ENCODE measurements around the gene ARHGEF10L. TPM values are rescaled to one million over a fixed set of nuclear protein-coding genes. Genes with fewer than 3 reads are reported as not detected.

ARHGEF10L gene
- polyA plus RNA-seq, 3 donors, result 19.8 to 71.8 (median 20.8) TPM

- WGBS, 3 donors, result 93 to 98% (median 95%) methylated on average over 3 of the region's 3 CpGs
- H3K27ac ChIP-seq (ENCODE audit: low read depth, low read length), result no peak overlapping the region
These were observed 58.8 kb downstream of the ARHGEF10L start for GRCh38 chr1:17598251-17598650.

GRCh38 chr1:17599291-17599953 lies 59.9 kb downstream of the ARHGEF10L start:
- 88 to 89% (median 89%) methylated on average over 12 of the region's 12 CpGs for WGBS, 3 donors

GRCh38 chr1:17599954-17600300 lies 60.4 kb downstream of the ARHGEF10L start:
- no peak overlapping the region for H3K27ac ChIP-seq (ENCODE audit: low read depth, low read length)
- WGBS, 3 donors, result 58 to 84% (median 71%) methylated on average over 5 of the region's 5 CpGs

More at GRCh38 chr1:17599291-17599953, 59.9 kb downstream of the ARHGEF10L start:
- no peak overlapping the region for H3K27ac ChIP-seq (ENCODE audit: low read depth, low read length)

GRCh38 chr1:17600321-17600720 lies 60.8 kb downstream of the ARHGEF10L start:
- no peak overlapping the region for H3K27ac ChIP-seq (ENCODE audit: low read depth, low read length)

GRCh38 chr1:17601643-17602382 lies 62.3 kb downstream of the ARHGEF10L start:
- WGBS, 3 donors, result 91 to 95% (median 93%) methylated on average over 17 of the region's 17 CpGs
- no peak overlapping the region for H3K27ac ChIP-seq (ENCODE audit: low read depth, low read length)

More at GRCh38 chr1:17600321-17600720, 60.8 kb downstream of the ARHGEF10L start:
- 75 to 81% (median 78%) methylated on average over 6 of the region's 6 CpGs for WGBS, 3 donors

GRCh38 chr1:17603091-17603841 lies 63.8 kb downstream of the ARHGEF10L start:
- 62 to 81% (median 63%) methylated on average over 23 to 26 of the region's 26 CpGs for WGBS, 3 donors
- H3K27ac ChIP-seq (ENCODE audit: low read depth, low read length), result no peak overlapping the region

GRCh38 chr1:17605582-17606344 lies 66.3 kb downstream of the ARHGEF10L start:
- 42 to 65% (median 62%) methylated on average over 15 of the region's 15 CpGs for WGBS, 3 donors
- peak overlapping the region; percentile 4 for H3K27ac ChIP-seq (ENCODE audit: low read depth, low read length)

- WGBS, 3 donors, result 50 to 69% (median 56%) methylated on average over 14 of the region's 14 CpGs
- H3K27ac ChIP-seq (ENCODE audit: low read depth, low read length), result no peak overlapping the region
These were observed 67.4 kb downstream of the ARHGEF10L start for GRCh38 chr1:17606826-17607440.

- no peak overlapping the region for H3K27ac ChIP-seq (ENCODE audit: low read depth, low read length)
- WGBS, 3 donors, result 88 to 92% (median 91%) methylated on average over 33 to 34 of the region's 34 CpGs
These were observed 68.4 kb downstream of the ARHGEF10L start for GRCh38 chr1:17607644-17608581.

- 86 to 91% (median 89%) methylated on average over 5 of the region's 5 CpGs for WGBS, 3 donors
- no peak overlapping the region for H3K27ac ChIP-seq (ENCODE audit: low read depth, low read length)
These were observed 70.0 kb downstream of the ARHGEF10L start for GRCh38 chr1:17609529-17609928.

GRCh38 chr1:17610085-17610484 lies 70.6 kb downstream of the ARHGEF10L start:
- WGBS, 3 donors, result 84 to 85% (median 85%) methylated on average over 5 of the region's 5 CpGs
- H3K27ac ChIP-seq (ENCODE audit: low read depth, low read length), result no peak overlapping the region

GRCh38 chr1:17610713-17611112 lies 71.2 kb downstream of the ARHGEF10L start:
- H3K27ac ChIP-seq (ENCODE audit: low read depth, low read length), result no peak overlapping the region

GRCh38 chr1:17611991-17612390 lies 72.5 kb downstream of the ARHGEF10L start:
- no peak overlapping the region for H3K27ac ChIP-seq (ENCODE audit: low read depth, low read length)
- 38 to 94% (median 71%) methylated on average over 1 of the region's 1 CpG for WGBS, 3 donors

More at GRCh38 chr1:17610713-17611112, 71.2 kb downstream of the ARHGEF10L start:
- 76 to 81% (median 79%) methylated on average over 5 of the region's 5 CpGs for WGBS, 3 donors

GRCh38 chr1:17612831-17613230 lies 73.3 kb downstream of the ARHGEF10L start:
- 85 to 94% (median 87%) methylated on average over 10 of the region's 10 CpGs for WGBS, 3 donors
- H3K27ac ChIP-seq (ENCODE audit: low read depth, low read length), result no peak overlapping the region

- H3K27ac ChIP-seq (ENCODE audit: low read depth, low read length), result no peak overlapping the region
- 66 to 83% (median 78%) methylated on average over 4 of the region's 4 CpGs for WGBS, 3 donors
These were observed 75.1 kb downstream of the ARHGEF10L start for GRCh38 chr1:17614586-17614985.

- no peak overlapping the region for H3K27ac ChIP-seq (ENCODE audit: low read depth, low read length)
- WGBS, 3 donors, result 76 to 87% (median 86%) methylated on average over 11 of the region's 11 CpGs
These were observed 75.7 kb downstream of the ARHGEF10L start for GRCh38 chr1:17615157-17615556.

- WGBS, 3 donors, result 88 to 90% (median 89%) methylated on average over 17 of the region's 17 CpGs
- no peak overlapping the region for H3K27ac ChIP-seq (ENCODE audit: low read depth, low read length)
These were observed 76.5 kb downstream of the ARHGEF10L start for GRCh38 chr1:17615959-17616358.

Data from adipose tissue (tissue), 3 donors.